H1 (cell line): ENCODE measurements around the gene MAFG. TPM values are rescaled to one million over a fixed set of nuclear protein-coding genes. Genes with fewer than 3 reads are reported as not detected.

Experiments
- CHD1 ChIP-seq: IDR thresholded peaks from 2 replicates; pipeline ENCODE4 v1.6.1; 2012; ENCODE audit warnings: low read depth, low read length, improper control_type of control experiment
- NRF1 ChIP-seq: IDR thresholded peaks from 2 replicates; pipeline ENCODE4 v1.6.1; 2011; ENCODE audit warnings: mild to moderate bottlenecking, low read depth, low read length, improper control_type of control experiment
- polyA plus RNA-seq, 7 experiments: library from polyadenylated mRNA; depleted of rRNA in 3 of 7; stranded (reverse) in 5 of 7; unstranded in 2 of 7; fragments of >200 nt in 5 of 7; fragments of 200-250 nt in 2 of 7; gene quantifications; 1 replicate in 5 of 7; 2 replicates in 1 of 7; 4 replicates in 1 of 7; pipeline versions ENCODE4 v1.2.1 to v1.2.3, GENCODE V29; 2011 to 2013; ENCODE audit warnings: missing spikeins in 2 of 7, mixed read lengths in 2 of 7
- total RNA-seq: library from RNA; stranded (reverse); fragmentation: NEBNext Ultra II Directional; extraction: Animal tissue kit (Norgen Biotek cat#: 25700); gene quantifications from 2 replicates; pipeline ENCODE4 v1.2.1, GENCODE V29; 2021

Gene MAFG
- total and polyA plus RNA-seq, 2 of the 8 experiments (the other 6 are each of a cell fraction or from before 2014, with no cell fraction given): 25.5 to 26.9 TPM

DNA sequence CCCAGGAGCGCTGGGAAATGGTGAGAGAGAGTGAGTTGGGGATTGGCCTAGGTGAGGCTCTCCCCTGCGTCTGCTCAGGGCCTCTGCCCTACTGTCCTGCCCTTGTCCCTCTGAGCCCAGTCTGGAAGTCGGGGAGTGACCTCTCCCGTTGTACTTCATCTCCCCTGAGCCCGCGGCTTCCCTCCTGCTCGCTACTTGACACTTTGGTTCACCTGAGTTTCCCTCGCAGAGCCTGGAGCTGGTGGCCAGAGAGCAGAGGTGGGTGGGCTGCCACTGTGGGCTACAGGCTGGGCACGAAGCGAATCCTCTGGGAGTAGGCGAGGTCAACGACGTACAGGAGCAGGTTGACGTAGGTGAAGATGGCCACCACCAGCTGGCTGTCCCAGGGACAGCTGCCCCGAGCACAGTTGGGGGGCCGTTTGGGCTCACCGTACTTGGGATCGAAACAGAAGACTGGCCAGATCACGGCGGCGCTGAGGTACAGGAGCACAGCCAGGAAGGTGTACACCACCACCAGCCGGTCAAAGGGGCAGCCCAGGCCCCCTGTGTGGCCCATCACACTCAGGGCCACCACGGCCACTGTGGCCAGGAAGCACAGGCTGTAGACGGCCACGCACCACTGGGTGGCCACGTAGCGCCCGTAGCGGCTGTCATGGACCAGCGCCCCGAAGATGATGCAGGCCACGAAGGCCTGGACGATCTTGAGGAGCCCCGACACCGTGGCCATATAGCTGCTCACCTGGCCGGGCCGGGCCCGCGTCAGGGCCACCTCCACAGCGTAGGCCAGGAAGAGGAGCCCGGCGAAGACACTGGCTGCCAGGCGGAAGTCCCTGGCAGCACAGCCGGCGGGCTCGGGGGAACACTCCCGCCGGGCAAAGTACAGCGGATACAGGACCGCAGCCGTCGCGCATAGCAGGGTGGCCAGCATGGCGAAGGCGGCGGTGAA, 13.3 kb upstream of the MAFG start (continued):
- no peak for TF ChIP-seq NRF1
- no peak for TF ChIP-seq CHD1
